Lower leg skin (tissue), 3 donors: ENCODE data around the gene ZNF709.

Source experiments
- POLR2A ChIP-seq, 2 donors: fragments of 450-650 bp; IDR thresholded peaks; one replicate each; pipeline ENCODE4 v1.6.1; 2016 to 2017; ENCODE audit warnings: antibody characterized with exemption in 2 of 2, mild to moderate bottlenecking in 1 of 2, moderate library complexity in 1 of 2
- TF ChIP-seq, protein P1 (sequence below), 3 donors: fragments of 450-650 bp; IDR thresholded peaks; one replicate each; pipeline ENCODE4 v1.5.1; 2016; ENCODE audit warnings: antibody characterized with exemption in 3 of 3, mild to moderate bottlenecking in 3 of 3, moderate library complexity in 2 of 3

DNA sequence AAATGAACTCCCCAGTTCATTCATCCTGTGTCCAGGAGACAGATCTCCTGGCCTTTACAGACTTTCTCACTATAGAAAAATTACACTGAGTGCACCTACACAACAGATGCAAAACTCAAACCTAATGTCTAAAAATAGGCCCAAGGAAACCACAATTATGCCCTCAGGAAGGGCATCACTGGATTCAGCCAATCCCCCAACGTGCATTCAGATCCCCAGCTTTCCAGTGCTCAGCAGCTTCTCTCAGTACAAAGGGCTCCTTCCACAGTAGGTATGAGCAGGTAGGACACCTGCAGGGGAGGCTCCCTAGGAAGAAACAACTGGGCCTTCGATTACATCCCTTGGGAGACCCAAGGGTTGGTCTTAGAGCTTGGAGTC is 2.1 kb downstream of the ZNF709 start:
- TF ChIP-seq, protein P1, sequence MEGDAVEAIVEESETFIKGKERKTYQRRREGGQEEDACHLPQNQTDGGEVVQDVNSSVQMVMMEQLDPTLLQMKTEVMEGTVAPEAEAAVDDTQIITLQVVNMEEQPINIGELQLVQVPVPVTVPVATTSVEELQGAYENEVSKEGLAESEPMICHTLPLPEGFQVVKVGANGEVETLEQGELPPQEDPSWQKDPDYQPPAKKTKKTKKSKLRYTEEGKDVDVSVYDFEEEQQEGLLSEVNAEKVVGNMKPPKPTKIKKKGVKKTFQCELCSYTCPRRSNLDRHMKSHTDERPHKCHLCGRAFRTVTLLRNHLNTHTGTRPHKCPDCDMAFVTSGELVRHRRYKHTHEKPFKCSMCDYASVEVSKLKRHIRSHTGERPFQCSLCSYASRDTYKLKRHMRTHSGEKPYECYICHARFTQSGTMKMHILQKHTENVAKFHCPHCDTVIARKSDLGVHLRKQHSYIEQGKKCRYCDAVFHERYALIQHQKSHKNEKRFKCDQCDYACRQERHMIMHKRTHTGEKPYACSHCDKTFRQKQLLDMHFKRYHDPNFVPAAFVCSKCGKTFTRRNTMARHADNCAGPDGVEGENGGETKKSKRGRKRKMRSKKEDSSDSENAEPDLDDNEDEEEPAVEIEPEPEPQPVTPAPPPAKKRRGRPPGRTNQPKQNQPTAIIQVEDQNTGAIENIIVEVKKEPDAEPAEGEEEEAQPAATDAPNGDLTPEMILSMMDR (IDR thresholded peaks at IDR 0.05), result no peak
- no peak for TF ChIP-seq POLR2A (IDR thresholded peaks at IDR 0.05)
